PC-3 (cell line): Measurements from ENCODE around the gene LAMC2. TPM values are rescaled to one million over a fixed set of nuclear protein-coding genes. Genes with fewer than 3 reads are reported as not detected.

Experiments used
- ATAC-seq: fragments of 200-7000 bp; cut with Tn5 transposase; 2 replicates; pipeline ENCODE4 v1.9.1; 2020; ENCODE audit warnings: mild to moderate bottlenecking, moderate library complexity
- BruUV-seq: library from RNA; stranded (reverse); fragments of 400-500 nt; replicated peaks from 2 replicates; lab custom pipeline; 2021; lab: Mats Ljungman, UMichigan
- CTCF ChIA-PET: fragments of 300-600 bp; sonication (Branson Sonifier 250); formaldehyde crosslinking; loops from one replicate; lab custom pipeline; 2022; ENCODE audit warnings: antibody characterized with exemption; lab: Charles Lee
- POLR2A ChIA-PET: fragments of 300-600 bp; sonication (Branson Sonifier 250); formaldehyde crosslinking; loops from one replicate; lab custom pipeline; 2022; ENCODE audit warnings: antibody characterized with exemption; ENCODE audit not compliant: unreplicated experiment; lab: Charles Lee
- DNase-seq: peaks from one replicate; pipeline ENCODE4 v3.0.0-alpha.2; 2015
- H2AFZ ChIP-seq: fragments of 300-600 bp; sonication (generic); 2 replicates; pipeline ENCODE4 v1.6.0; 2016; ENCODE audit warnings: antibody characterized with exemption, low read length
- H3F3A ChIP-seq: fragments of 300-600 bp; sonication (generic); one replicate; pipeline ENCODE4 v1.6.0; 2017; ENCODE audit warnings: antibody characterized with exemption, low read length, control low read depth, mild to moderate bottlenecking; ENCODE audit not compliant: unreplicated experiment
- H3K27ac ChIP-seq: fragments of 300-600 bp; sonication (generic); 2 replicates; pipeline ENCODE4 v1.5.1; 2016; ENCODE audit warnings: mild to moderate bottlenecking, low read length
- H3K27me3 ChIP-seq: fragments of 300-600 bp; sonication (generic); 2 replicates; pipeline ENCODE4 v1.6.1; 2016; ENCODE audit warnings: low read length, mixed read lengths
- H3K36me3 ChIP-seq: fragments of 300-600 bp; sonication (generic); 2 replicates; pipeline ENCODE4 v1.6.1; 2016; ENCODE audit warnings: low read depth, mixed run types, low read length, mixed read lengths
- H3K4me1 ChIP-seq: fragments of 300-600 bp; sonication (generic); 2 replicates; pipeline ENCODE4 v1.5.1; 2016; ENCODE audit warnings: low read length; ENCODE audit not compliant: insufficient read depth
- H3K4me2 ChIP-seq: fragments of 300-600 bp; sonication (generic); 2 replicates; pipeline ENCODE4 v1.6.0; 2016; ENCODE audit warnings: low read length
- H3K4me3 ChIP-seq: fragments of 300-600 bp; sonication (generic); 2 replicates; pipeline ENCODE4 v1.5.1; 2016; ENCODE audit warnings: mild to moderate bottlenecking, low read length, mixed read lengths
- H3K79me2 ChIP-seq: fragments of 300-600 bp; sonication (generic); 2 replicates; pipeline ENCODE4 v1.6.1; 2017; ENCODE audit warnings: low read length, mixed read lengths
- H3K9ac ChIP-seq: fragments of 300-600 bp; sonication (generic); 2 replicates; pipeline ENCODE4 v1.6.0; 2016; ENCODE audit warnings: mild to moderate bottlenecking, low read length
- H3K9me2 ChIP-seq: fragments of 300-600 bp; sonication (generic); replicated peaks from 2 replicates; pipeline ENCODE4 v1.6.1; 2016; ENCODE audit warnings: mixed run types, low read length, mixed read lengths
- H3K9me3 ChIP-seq: fragments of 300-600 bp; sonication (generic); 2 replicates; pipeline ENCODE4 v1.6.1; 2016; ENCODE audit warnings: low read length, mixed read lengths
- H4K20me1 ChIP-seq: fragments of 300-600 bp; sonication (generic); 2 replicates; pipeline ENCODE4 v1.6.1; 2016; ENCODE audit warnings: low read length, mixed read lengths
- EZH2 ChIP-seq: fragments of 300-600 bp; sonication (generic); IDR thresholded peaks from one replicate; pipeline ENCODE4 v1.6.1; 2017; ENCODE audit warnings: antibody characterized with exemption, mild to moderate bottlenecking, low read length; ENCODE audit not compliant: unreplicated experiment
- EZH2phosphoT487 ChIP-seq: fragments of 300-600 bp; sonication (generic); IDR thresholded peaks from 2 replicates; pipeline ENCODE4 v1.6.1; 2018; ENCODE audit warnings: mild to moderate bottlenecking, antibody characterized with exemption, low read length, borderline replicate concordance
- intact Hi-C: fragments of 100-400 bp; cut with micrococcal nuclease; formaldehyde crosslinking; loops from 2 replicates; pipeline ENCODE4 v1.9.0; 2023
- total RNA-seq: library from RNA; depleted of rRNA; stranded (reverse); fragments of >200 nt; gene quantifications from 2 replicates; pipeline ENCODE4 v1.2.3, GENCODE V29; 2014
- TF ChIP-seq, protein P1 (sequence below): fragments of 300-600 bp; sonication (generic); conservative IDR thresholded peaks from 2 replicates; pipeline ENCODE4 v1.5.1; 2017; ENCODE audit warnings: antibody characterized with exemption, low read depth, mild to moderate bottlenecking, low read length

The LAMC2 gene
- total RNA-seq, 1 experiment from 2014 or later = 105 TPM

DNA sequence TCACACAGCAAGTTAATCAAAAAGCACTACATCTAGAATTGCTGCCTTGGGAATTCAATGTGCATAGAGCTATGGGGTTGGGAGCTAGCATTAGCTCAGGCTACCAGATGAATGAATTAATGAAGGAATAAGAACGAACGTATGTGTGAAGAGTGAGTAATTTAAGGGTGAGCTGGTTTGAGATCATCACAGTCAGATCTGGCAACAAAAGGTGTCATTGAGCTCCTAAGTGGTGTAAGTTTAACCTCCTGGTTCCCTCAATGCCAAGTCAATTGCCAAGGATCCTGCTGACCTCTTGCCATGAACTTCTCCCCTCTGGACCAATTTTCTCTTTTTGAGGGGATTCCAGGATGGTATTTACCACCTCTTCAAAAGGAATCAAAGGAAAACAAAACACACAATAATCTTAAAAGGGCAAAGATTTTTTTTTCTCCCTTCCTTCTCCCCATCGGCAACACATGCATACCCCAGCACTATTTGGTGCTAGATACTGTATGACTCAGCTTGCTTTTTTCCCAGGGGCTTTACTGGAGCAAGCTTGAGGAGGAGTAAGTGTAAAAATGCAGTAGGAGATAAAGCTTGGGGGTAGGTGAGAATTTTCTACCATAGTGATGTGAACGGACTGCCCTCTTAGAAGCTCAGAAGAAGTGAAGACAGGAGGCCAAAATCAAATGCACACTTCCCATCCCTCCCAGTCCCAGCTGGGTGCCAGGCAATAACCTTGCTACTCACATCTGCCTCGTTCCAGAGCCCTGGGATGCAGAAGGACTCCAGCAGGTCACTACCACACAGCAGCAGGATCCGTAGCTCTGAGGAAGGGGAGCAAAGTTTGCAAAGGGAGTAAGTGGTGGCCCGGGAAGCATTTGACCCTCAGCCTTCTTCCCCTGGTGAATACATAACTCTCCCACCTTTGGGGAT lies 92.0 kb downstream of the LAMC2 start:
- intact Hi-C loops = no loop called here
- Histone ChIP-seq H2AFZ (no peak overlapping the region), H3K4me2 (peak overlapping the region; percentile 18; the same call in 1 of the 2 replicates), H3K9ac (peak overlapping the region; percentile 52), H3K9me3 (no peaks in the 10 kb centered on the region), H3K27me3 (no peaks in the 10 kb centered on the region), H3K4me3 (no peak overlapping the region), H3K27ac (peak overlapping the region; percentile 91), H3K4me1 (peaks cover 38% of the 10 kb centered on the region), H3K9me2 (no peaks in the 10 kb centered on the region), H4K20me1 (no peaks in the 10 kb centered on the region), H3K36me3 (no peaks in the 10 kb centered on the region), H3K79me2 (no peaks in the 10 kb centered on the region), H3F3A (no peaks in the 10 kb centered on the region)
- ChIA-PET POLR2A (no interaction called here), CTCF (no interaction called here)
- BruUV-seq = no TSS peak
- ATAC-seq (no peak), DNase-seq (no peak)
- TF ChIP-seq EZH2 = no peak
- no peak for TF ChIP-seq EZH2phosphoT487

DNA sequence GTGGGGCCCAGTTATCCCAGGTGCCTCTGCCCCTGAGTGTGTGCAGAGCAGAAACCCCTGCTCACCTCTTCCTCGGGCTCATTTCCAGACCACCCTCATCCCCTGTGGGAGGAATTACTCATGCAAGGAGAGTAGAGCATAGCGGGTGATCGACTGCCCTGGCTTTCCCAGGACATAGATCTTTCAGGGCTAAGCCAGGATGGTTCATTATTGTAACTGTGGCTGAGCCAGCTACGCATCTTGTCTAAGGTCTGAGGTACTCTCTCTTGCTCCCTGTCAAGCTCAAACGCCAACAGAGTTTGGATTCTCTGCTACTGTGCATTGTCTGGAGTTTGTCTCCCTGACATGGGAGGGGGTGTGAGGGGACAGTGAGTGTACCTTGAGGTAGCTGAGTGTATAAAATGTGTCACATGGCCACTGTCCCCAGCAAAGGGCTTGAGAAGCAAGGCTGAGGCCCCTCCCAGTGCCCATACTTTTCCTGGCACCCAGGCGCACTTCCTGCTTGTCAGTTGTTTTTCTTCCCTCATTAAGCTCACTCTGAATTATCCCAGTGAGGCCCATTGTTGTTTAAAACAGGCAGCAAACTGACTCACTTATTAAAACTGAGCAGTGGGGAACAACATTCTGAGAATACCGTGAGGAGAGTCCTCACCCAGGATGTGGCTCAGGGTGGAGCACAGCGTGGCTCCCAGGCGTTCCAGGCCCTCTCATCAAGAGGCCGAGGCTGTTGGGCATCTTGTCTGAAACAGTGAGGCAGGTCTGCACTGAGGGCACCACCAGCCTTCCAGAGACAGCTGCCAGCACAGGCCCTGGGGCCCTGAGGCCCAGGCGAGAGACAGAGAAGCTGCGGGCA lies 92.9 kb downstream of the LAMC2 start:
- CTCF ChIA-PET = interaction anchor here (1.0 kb wide), 1 partner anchor 316 kb away, joined by 6 read pairs; no protein-coding TSS in a partner anchor
- Histone ChIP-seq H3K4me1 (peaks cover 34% of the 10 kb centered on the region), H3K9ac (peak overlapping the region; percentile 52), H3K9me2 (no peaks in the 10 kb centered on the region), H3K9me3 (no peaks in the 10 kb centered on the region), H3K27ac (peak overlapping the region; percentile 91), H2AFZ (peak overlapping the region; percentile 46; the same call in 1 of the 2 replicates), H3F3A (no peaks in the 10 kb centered on the region), H3K4me2 (peak overlapping the region; percentile 18; the same call in 1 of the 2 replicates), H3K79me2 (no peaks in the 10 kb centered on the region), H3K4me3 (no peak overlapping the region), H3K27me3 (no peaks in the 10 kb centered on the region), H3K36me3 (no peaks in the 10 kb centered on the region), H4K20me1 (no peaks in the 10 kb centered on the region)
- intact Hi-C loops = no loop called here
- BruUV-seq = no TSS peak
- peak; percentile 78 for DNase-seq
- ATAC-seq = peak; percentile 78
- TF ChIP-seq, protein P1, sequence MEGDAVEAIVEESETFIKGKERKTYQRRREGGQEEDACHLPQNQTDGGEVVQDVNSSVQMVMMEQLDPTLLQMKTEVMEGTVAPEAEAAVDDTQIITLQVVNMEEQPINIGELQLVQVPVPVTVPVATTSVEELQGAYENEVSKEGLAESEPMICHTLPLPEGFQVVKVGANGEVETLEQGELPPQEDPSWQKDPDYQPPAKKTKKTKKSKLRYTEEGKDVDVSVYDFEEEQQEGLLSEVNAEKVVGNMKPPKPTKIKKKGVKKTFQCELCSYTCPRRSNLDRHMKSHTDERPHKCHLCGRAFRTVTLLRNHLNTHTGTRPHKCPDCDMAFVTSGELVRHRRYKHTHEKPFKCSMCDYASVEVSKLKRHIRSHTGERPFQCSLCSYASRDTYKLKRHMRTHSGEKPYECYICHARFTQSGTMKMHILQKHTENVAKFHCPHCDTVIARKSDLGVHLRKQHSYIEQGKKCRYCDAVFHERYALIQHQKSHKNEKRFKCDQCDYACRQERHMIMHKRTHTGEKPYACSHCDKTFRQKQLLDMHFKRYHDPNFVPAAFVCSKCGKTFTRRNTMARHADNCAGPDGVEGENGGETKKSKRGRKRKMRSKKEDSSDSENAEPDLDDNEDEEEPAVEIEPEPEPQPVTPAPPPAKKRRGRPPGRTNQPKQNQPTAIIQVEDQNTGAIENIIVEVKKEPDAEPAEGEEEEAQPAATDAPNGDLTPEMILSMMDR = no peak
- no peak for TF ChIP-seq EZH2
- no peak for TF ChIP-seq EZH2phosphoT487
- POLR2A ChIA-PET = no interaction called here

DNA sequence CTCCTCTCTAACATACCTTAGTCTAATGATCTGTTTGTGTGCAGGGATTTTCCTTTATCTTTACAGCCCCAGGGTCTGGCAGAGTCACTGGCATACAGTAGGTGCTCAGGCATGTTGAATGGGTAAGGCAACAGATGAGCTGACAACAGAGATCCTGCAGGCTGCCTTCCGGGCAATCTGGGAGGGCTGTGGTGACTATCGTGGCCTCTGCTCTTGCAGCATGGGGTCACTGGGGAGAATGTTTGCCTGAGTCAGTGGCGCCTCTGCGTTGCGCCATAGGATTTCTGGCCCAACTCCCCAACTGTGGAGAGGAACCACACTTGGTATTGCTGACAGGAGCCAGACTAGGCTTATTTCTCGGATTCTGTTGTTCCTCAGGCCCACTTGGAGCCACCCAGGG lies 93.8 kb downstream of the LAMC2 start:
- no peaks in the 10 kb centered on the region for H3K9me3 ChIP-seq
- H2AFZ ChIP-seq = no peak overlapping the region
- intact Hi-C loops = loop anchor here (2.0 kb wide), 1 partner anchor 263 kb away; no protein-coding TSS in a partner anchor
- H3K4me1 ChIP-seq = peaks cover 34% of the 10 kb centered on the region
- H3K36me3 ChIP-seq = no peaks in the 10 kb centered on the region
- POLR2A ChIA-PET = no interaction called here
- no peak for ATAC-seq
- no peaks in the 10 kb centered on the region for H4K20me1 ChIP-seq
- CTCF ChIA-PET = interaction anchor here (1.0 kb wide), 1 partner anchor 317 kb away, joined by 6 read pairs; no protein-coding TSS in a partner anchor
- no peak overlapping the region for H3K4me3 ChIP-seq
- H3K27me3 ChIP-seq = no peaks in the 10 kb centered on the region
- no TSS peak for BruUV-seq
- H3F3A ChIP-seq = no peaks in the 10 kb centered on the region
- peak overlapping the region; percentile 52 for H3K9ac ChIP-seq
- peak overlapping the region; percentile 91 for H3K27ac ChIP-seq
- no peaks in the 10 kb centered on the region for H3K9me2 ChIP-seq
- TF ChIP-seq EZH2 = no peak
- TF ChIP-seq EZH2phosphoT487 = no peak
- TF ChIP-seq, protein P1 = no peak
- no peaks in the 10 kb centered on the region for H3K79me2 ChIP-seq
- H3K4me2 ChIP-seq = 0 out of 2 replicates have a peak overlapping the region, but pooled peaks have one; percentile 18
- DNase-seq = peak; percentile 67
